Measurements from ENCODE around the gene IL24. TPM values are rescaled to one million over a fixed set of nuclear protein-coding genes. Genes with fewer than 3 reads are reported as not detected.

The IL24 gene
- polyA plus RNA-seq, 6 donors from 2014 or later: 44.1 to 94.5 (median 57.5) TPM

- Mint-ChIP-seq H3K4me3 (no peak overlapping the region), H3K4me1 (peaks cover 0 to 3% (median 2%) of the 10 kb centered on the region in 3 donors), H3K27ac (no peak overlapping the region), H3K36me3 (no peaks in the 10 kb centered on the region), H3K27me3 (peaks cover 0 to 9% (median 6%) of the 10 kb centered on the region in 3 donors), H3K9me3 (peaks cover 0 to 2% (median 0%) of the 10 kb centered on the region in 7 donors)
- no peak for ATAC-seq (ENCODE audit: low read depth in 2 of 2)
- DNase-seq: no peak
Measured at GRCh38 chr1:206885341-206886060, 11.7 kb upstream of the IL24 start.

- DNase-seq (no peak), ATAC-seq (ENCODE audit: low read depth in 2 of 2) (no peak)
- H3K27me3 Mint-ChIP-seq: peaks cover 0 to 9% (median 6%) of the 10 kb centered on the region in 3 donors
- peaks cover 5 to 15% (median 6%) of the 10 kb centered on the region in 3 donors for H3K4me1 Mint-ChIP-seq
- H3K36me3 Mint-ChIP-seq: no peaks in the 10 kb centered on the region
- no peak overlapping the region for H3K4me3 Mint-ChIP-seq
- H3K27ac Mint-ChIP-seq: no peak overlapping the region
- peaks cover 0 to 2% (median 0%) of the 10 kb centered on the region in 7 donors for H3K9me3 Mint-ChIP-seq
Measured at GRCh38 chr1:206886831-206887230, 10.4 kb upstream of the IL24 start.

GRCh38 chr1:206887701-206888100 lies 9.5 kb upstream of the IL24 start:
- ATAC-seq (ENCODE audit: low read depth in 2 of 2) (no peak), DNase-seq (no peak)
- Mint-ChIP-seq H3K9me3 (peaks cover 0 to under 1% (median 0%) of the 10 kb centered on the region in 7 donors), H3K27ac (no peak overlapping the region), H3K36me3 (no peaks in the 10 kb centered on the region), H3K4me3 (no peak overlapping the region), H3K27me3 (peaks cover 0 to 9% (median 6%) of the 10 kb centered on the region in 3 donors), H3K4me1 (peaks cover 5 to 17% (median 6%) of the 10 kb centered on the region in 3 donors)

GRCh38 chr1:206890125-206891060 lies 6.8 kb upstream of the IL24 start:
- Mint-ChIP-seq H3K4me3 (no peak overlapping the region), H3K36me3 (no peaks in the 10 kb centered on the region), H3K27me3 (peaks cover 0 to 13% (median 6%) of the 10 kb centered on the region in 3 donors), H3K9me3 (no peaks in the 10 kb centered on the region), H3K4me1 (peaks cover 5 to 23% (median 6%) of the 10 kb centered on the region in 3 donors), H3K27ac (peak overlapping the region in 4 of 6 donors; percentile 5 to 61 (median 30))
- peak; percentile 51 to 58 for ATAC-seq (ENCODE audit: low read depth in 2 of 2)
- DNase-seq: no peak

- Mint-ChIP-seq H3K36me3 (no peaks in the 10 kb centered on the region), H3K4me1 (peaks cover 5 to 23% (median 6%) of the 10 kb centered on the region in 3 donors), H3K27me3 (peaks cover 0 to 13% (median 0%) of the 10 kb centered on the region in 3 donors), H3K27ac (peak overlapping the region in 2 of 6 donors; percentile 18 to 42), H3K9me3 (no peaks in the 10 kb centered on the region), H3K4me3 (no peak overlapping the region)
- ATAC-seq (ENCODE audit: low read depth in 2 of 2): no peak
- DNase-seq: no peak
Measured at GRCh38 chr1:206891412-206891811, 5.8 kb upstream of the IL24 start.

- Mint-ChIP-seq H3K27me3 (peaks cover 0 to 13% (median 0%) of the 10 kb centered on the region in 3 donors), H3K4me3 (no peak overlapping the region), H3K27ac (no peak overlapping the region), H3K4me1 (peaks cover 5 to 23% (median 6%) of the 10 kb centered on the region in 3 donors), H3K9me3 (no peaks in the 10 kb centered on the region), H3K36me3 (no peaks in the 10 kb centered on the region)
- ATAC-seq (ENCODE audit: low read depth in 2 of 2): no peak
- DNase-seq: no peak
Measured at GRCh38 chr1:206892351-206892984, 4.8 kb upstream of the IL24 start.

- no peak for ATAC-seq (ENCODE audit: low read depth in 2 of 2)
- H3K4me1 Mint-ChIP-seq: peaks cover 8 to 23% (median 9%) of the 10 kb centered on the region in 3 donors
- no peak for DNase-seq
- peak overlapping the region in 1 of 6 donors; percentile 57 for H3K27ac Mint-ChIP-seq
- no peaks in the 10 kb centered on the region for H3K36me3 Mint-ChIP-seq
- H3K9me3 Mint-ChIP-seq: no peaks in the 10 kb centered on the region
- H3K27me3 Mint-ChIP-seq: peaks cover 0 to 10% (median 0%) of the 10 kb centered on the region in 3 donors
- H3K4me3 Mint-ChIP-seq: no peak overlapping the region
Measured at GRCh38 chr1:206893380-206893779, 3.9 kb upstream of the IL24 start.

- ATAC-seq (ENCODE audit: low read depth in 2 of 2): no peak
- no peak for DNase-seq
- Mint-ChIP-seq H3K27me3 (peaks cover 0 to 4% (median 0%) of the 10 kb centered on the region in 3 donors), H3K4me3 (no peak overlapping the region), H3K4me1 (peaks cover 19 to 39% (median 25%) of the 10 kb centered on the region in 3 donors), H3K36me3 (no peaks in the 10 kb centered on the region), H3K9me3 (no peaks in the 10 kb centered on the region), H3K27ac (peak overlapping the region in 1 of 6 donors; percentile 22)
Measured at GRCh38 chr1:206895325-206895724, 1.9 kb upstream of the IL24 start.

- Mint-ChIP-seq H3K4me1 (peaks cover 23 to 39% (median 25%) of the 10 kb centered on the region in 3 donors), H3K9me3 (no peaks in the 10 kb centered on the region), H3K27me3 (peaks cover 0 to 4% (median 0%) of the 10 kb centered on the region in 3 donors), H3K4me3 (no peak overlapping the region), H3K27ac (no peak overlapping the region), H3K36me3 (no peaks in the 10 kb centered on the region)
- ATAC-seq (ENCODE audit: low read depth in 2 of 2) (no peak), DNase-seq (no peak)
Measured at GRCh38 chr1:206895837-206896242, 1.4 kb upstream of the IL24 start.

- Mint-ChIP-seq H3K4me3 (no peak overlapping the region), H3K4me1 (peaks cover 23 to 40% (median 29%) of the 10 kb centered on the region in 3 donors), H3K9me3 (no peaks in the 10 kb centered on the region), H3K27me3 (peaks cover 0 to 4% (median 0%) of the 10 kb centered on the region in 3 donors), H3K27ac (no peak overlapping the region), H3K36me3 (no peaks in the 10 kb centered on the region)
- ATAC-seq (ENCODE audit: low read depth in 2 of 2) (no peak), DNase-seq (no peak)
Measured at GRCh38 chr1:206896261-206896660, 982 bp upstream of the IL24 start.

GRCh38 chr1:206898089-206898914 lies 1.1 kb downstream of the IL24 start:
- Mint-ChIP-seq H3K4me3 (no peak overlapping the region), H3K27ac (peak overlapping the region in 4 of 6 donors; percentile 50 to 90 (median 76)), H3K9me3 (no peaks in the 10 kb centered on the region), H3K4me1 (peaks cover 34 to 47% (median 46%) of the 10 kb centered on the region in 3 donors), H3K36me3 (peaks cover 2 to 5% of the 10 kb centered on the region in 2 donors), H3K27me3 (peaks cover 0 to 1% (median 0%) of the 10 kb centered on the region in 3 donors)
- ATAC-seq (ENCODE audit: low read depth in 2 of 2) (no peak), DNase-seq (no peak)

- ATAC-seq (ENCODE audit: low read depth in 2 of 2) (no peak), DNase-seq (no peak)
- Mint-ChIP-seq H3K36me3 (peaks cover 9 to 12% of the 10 kb centered on the region in 2 donors), H3K27me3 (no peaks in the 10 kb centered on the region), H3K4me3 (peak overlapping the region in 1 of 8 donors; percentile 23), H3K4me1 (peaks cover 39 to 52% (median 45%) of the 10 kb centered on the region in 3 donors), H3K9me3 (no peaks in the 10 kb centered on the region), H3K27ac (peak overlapping the region in 4 of 6 donors; percentile 26 to 87 (median 68))
Measured at GRCh38 chr1:206898915-206899431, 1.7 kb downstream of the IL24 start.
